Immature natural killer cell (primary cell): ENCODE measurements around the gene SRCIN1. TPM values are rescaled to one million over a fixed set of nuclear protein-coding genes. Genes with fewer than 3 reads are reported as not detected.

ENCODE experiments used
- DNase-seq, 3 donors: peaks; one replicate each; pipeline ENCODE4 v3.0.0; 2022; ENCODE audit warnings: mixed read lengths in 1 of 3
- H3K27ac Mint-ChIP-seq, 6 donors: one replicate each; pipeline ENCODE4 v1.8.0; 2020; ENCODE audit warnings: mixed read lengths in 6 of 6, mild to moderate bottlenecking in 5 of 6, inconsistent platforms in 4 of 6, moderate library complexity in 3 of 6
- H3K27me3 Mint-ChIP-seq, 3 donors: one replicate each; pipeline ENCODE4 v1.8.0; 2020 to 2021; ENCODE audit warnings: low read depth in 3 of 3, mild to moderate bottlenecking in 3 of 3, mixed read lengths in 3 of 3, moderate library complexity in 3 of 3, inconsistent platforms in 1 of 3
- H3K36me3 Mint-ChIP-seq, 3 donors: one replicate each; pipeline ENCODE4 v1.8.0; 2020; ENCODE audit warnings: mixed read lengths in 3 of 3, inconsistent platforms in 2 of 3, mild to moderate bottlenecking in 2 of 3
- H3K4me1 Mint-ChIP-seq, 2 donors: one replicate each; pipeline ENCODE4 v1.8.0; 2020; ENCODE audit warnings: inconsistent platforms in 2 of 2, mild to moderate bottlenecking in 2 of 2, mixed read lengths in 2 of 2, moderate library complexity in 1 of 2
- H3K4me3 Mint-ChIP-seq, 5 donors: one replicate each; pipeline ENCODE4 v1.8.0; 2020; ENCODE audit warnings: mild to moderate bottlenecking in 5 of 5, mixed read lengths in 5 of 5, inconsistent platforms in 3 of 5, moderate library complexity in 3 of 5
- H3K9me3 Mint-ChIP-seq, 6 donors: one replicate each; pipeline ENCODE4 v1.8.0; 2020; ENCODE audit warnings: mild to moderate bottlenecking in 6 of 6, mixed read lengths in 6 of 6, inconsistent platforms in 4 of 6, moderate library complexity in 3 of 6
- polyA plus RNA-seq, 3 donors: library from polyadenylated mRNA; unstranded; fragments of 300-500 nt; fragmentation: Illumina TruSeq; gene quantifications; one replicate each; pipeline ENCODE4 v1.2.3, GENCODE V29; 2021

Gene SRCIN1
- polyA plus RNA-seq, 3 donors from 2014 or later = not detected

- Mint-ChIP-seq H3K36me3 (peaks cover 0 to 3% (median 0%) of the 10 kb centered on the region in 3 donors), H3K27ac (peak overlapping the region in 1 of 6 donors; percentile 40), H3K4me1 (peaks cover 29 to 36% of the 10 kb centered on the region in 2 donors), H3K9me3 (no peaks in the 10 kb centered on the region), H3K4me3 (peak overlapping the region in 1 of 5 donors; percentile 44), H3K27me3 (peaks cover 21 to 30% (median 23%) of the 10 kb centered on the region in 3 donors)
- no peak for DNase-seq
Observed at GRCh38 chr17:38587947-38588787, 17.6 kb downstream of the SRCIN1 start.

DNA sequence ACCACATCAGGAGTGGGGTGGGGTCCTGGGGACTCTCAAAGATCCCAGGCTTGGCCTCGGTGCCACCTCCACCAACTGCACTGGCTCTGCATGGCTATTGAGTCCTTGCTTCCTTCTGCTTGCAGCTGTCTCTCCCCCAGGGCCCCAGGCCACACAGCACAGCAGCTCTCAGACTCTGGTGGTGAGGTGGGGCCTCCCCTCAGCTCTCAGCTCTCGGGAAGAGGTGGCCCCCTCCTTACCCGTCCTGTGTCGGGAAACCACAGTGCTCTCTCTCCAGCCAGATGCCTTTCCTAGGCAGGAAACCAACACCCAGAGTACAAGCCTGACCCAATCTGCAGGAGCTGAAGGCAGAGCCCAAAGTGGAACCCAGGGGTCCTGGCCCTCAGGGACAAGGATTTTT is 18.5 kb downstream of the SRCIN1 start:
- Mint-ChIP-seq H3K4me3 (no peak overlapping the region), H3K9me3 (no peaks in the 10 kb centered on the region), H3K4me1 (peaks cover 19 to 26% of the 10 kb centered on the region in 2 donors), H3K27ac (no peak overlapping the region), H3K36me3 (peaks cover 0 to 3% (median 0%) of the 10 kb centered on the region in 3 donors), H3K27me3 (peaks cover 15 to 28% (median 20%) of the 10 kb centered on the region in 3 donors)
- DNase-seq = no peak

GRCh38 chr17:38586788-38587187 is 19.0 kb downstream of the SRCIN1 start:
- no peak for DNase-seq
- Mint-ChIP-seq H3K27ac (no peak overlapping the region), H3K4me3 (no peak overlapping the region), H3K36me3 (peaks cover 0 to 3% (median 0%) of the 10 kb centered on the region in 3 donors), H3K27me3 (peaks cover 13 to 24% (median 20%) of the 10 kb centered on the region in 3 donors), H3K9me3 (no peaks in the 10 kb centered on the region), H3K4me1 (peaks cover 15 to 22% of the 10 kb centered on the region in 2 donors)

DNA sequence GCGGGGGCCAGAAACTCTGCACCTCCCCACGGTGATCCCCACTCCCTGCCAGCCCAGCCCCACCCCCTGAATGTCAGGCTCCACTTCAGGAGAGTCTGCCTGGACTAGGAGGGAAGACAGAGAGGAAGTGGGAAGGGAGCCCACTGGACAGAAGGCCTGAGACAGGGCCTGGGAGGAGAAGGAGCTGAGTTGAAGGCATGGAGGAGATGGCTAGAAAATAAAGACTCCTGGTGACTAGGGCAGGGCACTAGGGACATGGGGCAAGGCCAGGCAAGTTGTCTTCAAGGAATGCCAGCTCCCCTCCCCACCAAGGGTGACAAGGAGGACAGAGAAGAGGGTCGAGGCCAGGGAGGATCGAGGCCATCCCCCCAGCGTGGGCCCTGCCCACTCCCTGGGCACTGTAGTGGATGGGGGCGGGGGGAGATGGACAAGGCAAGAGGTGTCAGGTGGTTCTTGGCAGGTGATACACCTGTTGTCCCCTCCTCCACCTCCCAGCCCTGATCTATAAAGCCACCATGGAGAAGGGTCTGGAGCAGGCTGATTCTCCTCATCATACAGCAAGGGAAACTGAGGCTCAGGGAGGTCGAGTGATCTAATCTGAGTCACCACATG is 19.7 kb downstream of the SRCIN1 start:
- peaks cover 7 to 14% of the 10 kb centered on the region in 2 donors for H3K4me1 Mint-ChIP-seq
- no peak overlapping the region for H3K4me3 Mint-ChIP-seq
- peaks cover 14 to 20% (median 17%) of the 10 kb centered on the region in 3 donors for H3K27me3 Mint-ChIP-seq
- peaks cover 0 to 3% (median 0%) of the 10 kb centered on the region in 3 donors for H3K36me3 Mint-ChIP-seq
- H3K27ac Mint-ChIP-seq = no peak overlapping the region
- H3K9me3 Mint-ChIP-seq = no peaks in the 10 kb centered on the region
- DNase-seq = no peak

GRCh38 chr17:38585056-38585917 is 20.5 kb downstream of the SRCIN1 start:
- Mint-ChIP-seq H3K36me3 (peaks cover 0 to 7% (median 0%) of the 10 kb centered on the region in 3 donors), H3K9me3 (no peaks in the 10 kb centered on the region), H3K27me3 (peaks cover 11 to 18% (median 11%) of the 10 kb centered on the region in 3 donors), H3K27ac (no peak overlapping the region), H3K4me3 (no peak overlapping the region), H3K4me1 (peaks cover 3 to 9% of the 10 kb centered on the region in 2 donors)
- no peak for DNase-seq

GRCh38 chr17:38584350-38584925 is 21.3 kb downstream of the SRCIN1 start:
- DNase-seq = peak; percentile 50 to 61 (median 51)
- Mint-ChIP-seq H3K4me3 (peak overlapping the region in 1 of 5 donors; percentile 21), H3K27me3 (peaks cover 14 to 18% (median 16%) of the 10 kb centered on the region in 3 donors), H3K36me3 (peaks cover 0 to 8% (median 0%) of the 10 kb centered on the region in 3 donors), H3K4me1 (peaks cover 3 to 9% of the 10 kb centered on the region in 2 donors), H3K9me3 (no peaks in the 10 kb centered on the region), H3K27ac (no peak overlapping the region)

DNA sequence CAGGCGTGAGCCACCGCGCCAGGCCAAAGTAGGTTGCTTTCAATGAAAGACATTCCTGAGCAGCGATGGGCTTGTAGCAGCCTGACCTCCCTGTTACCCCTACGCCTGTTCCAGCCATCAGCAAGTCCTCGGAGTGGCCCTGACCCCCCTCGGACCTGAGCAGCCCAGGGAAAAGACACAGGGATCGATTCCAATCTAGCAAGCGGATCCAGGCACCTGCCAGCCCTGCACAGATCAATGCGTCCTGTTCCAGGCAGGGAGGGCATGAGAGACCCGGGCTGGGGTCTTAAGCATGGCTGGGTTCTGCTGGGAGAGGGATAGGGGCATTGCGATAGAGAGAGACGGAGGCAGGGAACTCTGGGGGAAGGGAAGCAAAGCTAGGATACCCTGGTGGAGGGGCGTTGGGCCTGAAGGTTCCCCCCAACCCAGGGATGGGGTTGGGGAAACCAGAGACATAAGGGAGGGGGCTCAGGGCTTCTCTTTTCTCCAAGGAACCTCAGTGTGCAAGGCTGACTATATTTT is 21.9 kb downstream of the SRCIN1 start:
- Mint-ChIP-seq H3K36me3 (peaks cover 0 to 8% (median 0%) of the 10 kb centered on the region in 3 donors), H3K27ac (no peak overlapping the region), H3K27me3 (peaks cover 15 to 18% (median 16%) of the 10 kb centered on the region in 3 donors), H3K4me3 (peak overlapping the region in 1 of 5 donors; percentile 21), H3K9me3 (no peaks in the 10 kb centered on the region), H3K4me1 (peaks cover 3 to 9% of the 10 kb centered on the region in 2 donors)
- DNase-seq = no peak

DNA sequence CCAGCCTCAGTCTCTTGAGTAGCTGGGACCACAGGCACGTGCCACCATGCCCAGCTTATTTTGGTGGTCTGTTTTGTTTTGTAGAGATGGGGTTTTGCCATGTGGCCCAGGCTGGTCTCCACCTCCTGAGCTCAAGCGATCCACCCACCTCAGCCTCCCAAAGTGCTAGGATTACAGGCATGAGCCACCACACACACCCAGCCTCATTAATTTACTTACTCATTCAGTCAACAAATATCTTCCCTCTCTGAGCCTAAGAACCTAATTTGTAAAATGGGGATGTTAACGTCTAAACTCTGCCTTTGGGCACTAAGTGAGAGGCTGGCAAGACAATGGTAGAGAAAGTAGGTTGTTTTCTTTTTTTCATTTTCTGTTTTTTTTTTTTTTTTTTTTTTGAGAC is 22.6 kb downstream of the SRCIN1 start:
- Mint-ChIP-seq H3K4me1 (peaks cover 3 to 9% of the 10 kb centered on the region in 2 donors), H3K36me3 (peaks cover 0 to 8% (median 0%) of the 10 kb centered on the region in 3 donors), H3K9me3 (no peaks in the 10 kb centered on the region), H3K27me3 (peaks cover 14 to 17% (median 16%) of the 10 kb centered on the region in 3 donors), H3K27ac (no peak overlapping the region), H3K4me3 (no peak overlapping the region)
- no peak for DNase-seq

- H3K4me1 Mint-ChIP-seq = peaks cover 5 to 9% of the 10 kb centered on the region in 2 donors
- H3K9me3 Mint-ChIP-seq = no peaks in the 10 kb centered on the region
- DNase-seq = no peak
- H3K4me3 Mint-ChIP-seq = no peak overlapping the region
- no peak overlapping the region for H3K27ac Mint-ChIP-seq
- H3K36me3 Mint-ChIP-seq = peaks cover 0 to 5% (median 0%) of the 10 kb centered on the region in 3 donors
- H3K27me3 Mint-ChIP-seq = peaks cover 13 to 18% (median 16%) of the 10 kb centered on the region in 3 donors
Observed at GRCh38 chr17:38582069-38582468, 23.7 kb downstream of the SRCIN1 start.

GRCh38 chr17:38579934-38580333 is 25.8 kb downstream of the SRCIN1 start:
- Mint-ChIP-seq H3K9me3 (no peaks in the 10 kb centered on the region), H3K27me3 (peaks cover 11 to 33% (median 23%) of the 10 kb centered on the region in 3 donors)

DNA sequence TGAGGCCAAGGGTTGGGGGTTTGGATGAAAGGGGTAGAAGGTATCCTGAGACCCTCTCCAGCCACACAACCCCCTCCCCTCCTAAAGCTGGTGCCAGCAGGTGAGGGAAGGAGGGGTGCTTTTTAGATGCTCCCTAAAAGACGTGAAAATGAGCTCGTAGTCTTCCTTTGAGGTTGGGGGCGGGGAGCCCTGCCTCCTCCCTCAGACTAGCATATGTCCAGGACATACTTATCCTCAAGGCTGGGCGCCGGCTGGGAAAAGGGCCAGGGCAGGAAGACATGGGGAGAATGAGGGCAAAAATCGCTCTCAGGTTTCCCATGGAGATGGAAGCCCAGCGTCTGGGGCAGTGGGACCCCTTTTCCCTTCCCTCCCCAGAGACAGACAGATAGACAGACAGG is 26.7 kb downstream of the SRCIN1 start:
- no peak for DNase-seq
- Mint-ChIP-seq H3K27me3 (peaks cover 14 to 37% (median 22%) of the 10 kb centered on the region in 3 donors), H3K4me1 (peaks cover 1 to 2% of the 10 kb centered on the region in 2 donors), H3K27ac (no peak overlapping the region), H3K36me3 (peaks cover 0 to 5% (median 0%) of the 10 kb centered on the region in 3 donors), H3K4me3 (no peak overlapping the region), H3K9me3 (no peaks in the 10 kb centered on the region)

More at GRCh38 chr17:38579934-38580333, 25.8 kb downstream of the SRCIN1 start:
- no peak for DNase-seq
- Mint-ChIP-seq H3K36me3 (peaks cover 0 to 5% (median 0%) of the 10 kb centered on the region in 3 donors), H3K4me1 (peaks cover 5 to 9% of the 10 kb centered on the region in 2 donors), H3K4me3 (no peak overlapping the region), H3K27ac (no peak overlapping the region)

GRCh38 chr17:38578229-38579082 is 27.3 kb downstream of the SRCIN1 start:
- Mint-ChIP-seq H3K4me1 (peaks cover 0 to 8% of the 10 kb centered on the region in 2 donors), H3K27me3 (peaks cover 19 to 42% (median 23%) of the 10 kb centered on the region in 3 donors), H3K36me3 (peaks cover 0 to 5% (median 0%) of the 10 kb centered on the region in 3 donors), H3K27ac (no peak overlapping the region), H3K4me3 (peak overlapping the region in 1 of 5 donors; percentile 24), H3K9me3 (no peaks in the 10 kb centered on the region)
- DNase-seq = no peak
